Dedifferentiated amniotic fluid mesenchymal stem cell (primary cell): ENCODE results near the gene RGS1.

Experiments
- DNase-seq: peaks from one replicate; pipeline ENCODE4 v3.0.0-alpha.2; 2016; ENCODE audit errors: extremely low spot score

Gene RGS1

GRCh38 chr1:192581131-192581927 is 5.8 kb downstream of the RGS1 start:
- no peak for DNase-seq

GRCh38 chr1:192584866-192585265 is 9.3 kb downstream of the RGS1 start:
- DNase-seq: no peak

DNA sequence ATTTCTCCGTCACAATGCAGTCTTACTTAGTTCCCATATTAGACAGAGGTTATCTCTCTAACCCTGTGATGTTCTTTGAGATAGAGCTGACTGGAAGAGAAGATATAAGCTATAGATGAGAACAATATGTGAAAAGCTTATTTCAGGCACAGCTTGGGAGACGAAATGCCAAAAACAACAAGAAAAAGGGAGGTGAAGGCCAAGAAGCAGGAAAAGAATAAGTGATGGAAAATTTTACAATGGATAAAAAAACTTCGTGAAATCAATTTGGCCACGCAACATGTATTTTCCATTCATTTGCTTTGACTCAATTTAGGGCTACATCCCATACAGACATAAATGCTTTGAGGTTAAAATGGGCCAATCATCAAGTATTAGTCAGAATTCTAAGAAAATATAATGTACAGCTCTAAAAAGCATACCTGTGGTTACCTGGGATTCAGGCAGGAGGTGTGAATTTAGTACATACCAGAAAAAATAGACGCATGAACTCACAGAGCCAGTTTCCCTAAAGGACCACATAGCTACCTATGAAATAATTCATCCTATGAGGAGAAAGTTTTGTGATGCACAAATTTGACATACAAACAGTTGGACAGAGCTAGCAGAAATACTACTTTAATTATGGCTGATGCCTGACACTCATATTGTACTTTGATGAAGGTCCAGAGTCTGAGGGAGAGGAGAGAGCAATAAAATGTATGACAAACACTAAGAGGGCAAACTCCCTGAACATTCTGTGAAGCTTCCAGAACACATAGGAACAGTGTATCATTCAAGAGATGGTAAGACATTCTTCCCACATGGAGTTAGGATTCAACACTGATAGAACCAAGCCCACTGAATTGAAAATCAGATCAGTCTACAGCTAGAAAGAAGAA is 12.1 kb downstream of the RGS1 start:
- no peak for DNase-seq

- no peak for DNase-seq
These were observed 13.0 kb downstream of the RGS1 start for GRCh38 chr1:192588546-192588945.

GRCh38 chr1:192589813-192590212 is 14.2 kb downstream of the RGS1 start:
- DNase-seq: no peak

DNA sequence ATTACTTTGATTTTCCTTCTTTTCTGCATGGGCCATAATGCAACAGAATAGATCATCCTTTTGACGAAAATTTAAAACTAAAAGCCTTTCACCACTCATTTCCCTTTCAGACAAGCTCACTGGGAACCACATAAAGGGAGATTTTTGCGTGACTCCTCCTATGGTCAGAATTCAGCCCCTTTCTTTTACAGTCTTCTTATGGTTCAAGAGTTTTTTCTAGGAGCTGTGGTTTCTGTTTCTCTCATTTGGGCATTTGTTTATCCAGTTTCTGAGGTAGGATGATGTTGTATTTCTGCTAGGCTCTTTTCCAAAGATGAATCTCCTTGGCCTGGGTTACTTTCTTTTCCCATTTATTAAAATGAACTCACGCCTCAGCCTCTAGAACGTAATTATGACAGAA is 16.9 kb downstream of the RGS1 start:
- no peak for DNase-seq

- DNase-seq: no peak
These were observed 17.6 kb downstream of the RGS1 start for GRCh38 chr1:192592981-192593708.

GRCh38 chr1:192595299-192595698 is 19.7 kb downstream of the RGS1 start:
- DNase-seq: no peak

DNA sequence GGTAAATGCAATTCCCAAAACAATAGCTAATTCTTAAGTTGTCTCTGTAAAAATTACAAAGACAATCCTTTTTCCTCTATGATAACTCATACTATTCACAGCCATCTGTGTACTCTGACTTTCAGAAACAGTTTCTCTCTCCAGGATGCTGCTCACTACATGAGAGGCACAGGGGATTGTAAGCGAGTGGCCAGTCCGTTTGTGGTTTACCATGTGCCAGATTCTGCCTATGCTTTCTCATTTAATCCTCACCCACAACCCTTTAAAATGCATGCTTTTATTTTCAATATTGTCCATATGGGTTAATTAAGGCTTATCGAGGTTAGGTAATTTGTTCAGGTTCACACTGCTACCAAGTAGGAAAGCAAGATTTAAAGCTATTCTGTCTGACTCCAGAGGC is 23.0 kb downstream of the RGS1 start:
- no peak for DNase-seq

DNA sequence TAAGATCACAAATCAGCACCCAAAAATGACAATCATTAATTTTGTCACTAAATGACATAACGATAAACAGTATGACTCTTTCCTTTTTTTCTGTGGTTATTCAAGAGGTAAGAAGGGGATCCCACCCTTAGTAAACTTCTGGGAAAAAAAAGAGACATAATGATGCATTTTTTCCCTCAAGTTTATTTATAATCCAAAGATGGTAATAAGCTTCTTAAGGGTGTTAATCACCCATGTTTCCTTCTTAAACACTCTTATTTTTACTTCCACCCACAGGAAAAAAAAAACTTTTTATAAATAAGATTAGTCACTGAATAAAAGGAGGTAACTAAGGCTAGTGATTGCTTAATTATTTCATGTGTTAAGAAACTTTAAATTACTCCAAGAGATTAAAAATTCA is 24.7 kb downstream of the RGS1 start:
- DNase-seq: no peak

DNA sequence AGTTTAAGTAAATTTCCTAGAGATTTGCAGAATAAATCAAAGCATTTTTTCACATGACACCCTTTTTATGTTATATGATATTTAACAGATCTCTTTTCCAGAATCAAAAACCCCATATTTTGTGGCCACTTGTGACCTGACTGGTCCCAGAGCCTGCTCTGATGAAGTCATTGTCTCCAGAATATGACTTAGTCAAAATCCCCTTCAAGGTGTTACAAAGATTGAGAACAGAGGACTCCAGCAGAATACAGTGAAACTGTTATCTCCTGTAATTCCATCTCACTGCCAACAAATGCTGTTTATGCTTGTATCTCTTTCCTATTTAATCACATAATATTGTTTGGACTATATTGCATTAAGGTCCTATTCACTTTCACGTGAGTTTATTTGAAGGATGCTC is 25.6 kb downstream of the RGS1 start:
- DNase-seq: no peak

DNA sequence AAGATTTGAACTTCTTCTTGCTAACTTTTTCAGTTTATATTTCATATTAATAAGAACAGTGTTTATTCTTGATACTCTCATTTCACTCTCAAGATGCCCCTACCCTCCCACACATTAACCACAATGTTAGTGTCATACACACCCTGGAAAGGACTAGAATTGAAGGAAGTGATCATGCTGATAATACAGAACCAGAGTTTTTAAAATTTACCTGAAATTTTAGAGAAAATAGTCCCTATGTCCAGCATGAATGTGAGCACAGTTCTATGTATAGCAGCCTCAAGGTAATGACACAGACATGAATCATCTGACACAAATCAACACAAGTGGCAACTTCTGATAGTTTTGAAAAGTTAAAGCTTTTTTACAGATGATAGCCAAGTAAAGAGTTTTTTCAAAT is 26.0 kb downstream of the RGS1 start:
- no peak for DNase-seq

DNA sequence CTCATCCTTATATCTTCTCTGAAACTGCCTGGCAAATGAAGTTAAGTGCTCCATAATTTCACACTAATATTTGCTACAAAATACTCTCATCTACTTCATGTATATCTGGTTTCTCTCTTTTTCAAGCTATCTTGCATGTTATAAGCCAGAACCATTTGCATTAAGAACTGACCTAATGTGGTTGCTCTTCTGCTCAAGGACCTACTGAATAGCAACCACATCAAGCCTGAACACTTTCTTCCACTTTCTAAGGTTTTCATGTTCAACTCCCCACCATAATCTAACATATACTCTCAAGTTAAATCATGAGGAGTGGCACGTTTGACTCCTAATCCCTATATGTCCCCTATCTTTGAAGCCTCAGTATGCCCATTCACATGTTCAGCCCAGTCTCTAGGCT is 27.2 kb downstream of the RGS1 start:
- no peak for DNase-seq

DNA sequence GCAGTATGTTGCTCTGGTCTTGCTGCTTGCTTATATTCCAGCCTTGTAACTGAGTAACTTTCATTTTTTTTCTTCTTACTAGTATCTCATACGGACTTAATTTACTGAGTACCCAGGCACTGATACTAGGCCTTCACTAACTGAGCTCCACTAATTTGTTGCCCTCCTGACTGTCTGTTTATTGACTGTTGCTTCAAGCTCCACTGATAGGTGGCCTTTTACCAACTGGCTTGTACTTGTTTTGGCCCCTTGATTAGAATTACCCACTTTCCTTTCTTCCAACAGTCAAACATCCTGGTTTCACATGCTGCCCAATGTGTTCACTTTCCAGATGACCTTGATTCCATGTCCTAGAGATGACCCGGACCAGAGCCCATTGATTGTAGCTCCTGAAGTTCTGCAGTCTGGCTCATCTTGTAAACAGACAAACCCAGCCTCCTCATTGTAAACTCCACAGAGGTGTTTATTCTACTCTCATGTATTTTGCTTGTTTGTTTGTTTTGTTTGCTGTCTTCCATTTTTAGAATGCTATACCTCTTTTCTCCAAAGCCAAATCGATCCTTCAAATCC is 27.7 kb downstream of the RGS1 start:
- no peak for DNase-seq

DNA sequence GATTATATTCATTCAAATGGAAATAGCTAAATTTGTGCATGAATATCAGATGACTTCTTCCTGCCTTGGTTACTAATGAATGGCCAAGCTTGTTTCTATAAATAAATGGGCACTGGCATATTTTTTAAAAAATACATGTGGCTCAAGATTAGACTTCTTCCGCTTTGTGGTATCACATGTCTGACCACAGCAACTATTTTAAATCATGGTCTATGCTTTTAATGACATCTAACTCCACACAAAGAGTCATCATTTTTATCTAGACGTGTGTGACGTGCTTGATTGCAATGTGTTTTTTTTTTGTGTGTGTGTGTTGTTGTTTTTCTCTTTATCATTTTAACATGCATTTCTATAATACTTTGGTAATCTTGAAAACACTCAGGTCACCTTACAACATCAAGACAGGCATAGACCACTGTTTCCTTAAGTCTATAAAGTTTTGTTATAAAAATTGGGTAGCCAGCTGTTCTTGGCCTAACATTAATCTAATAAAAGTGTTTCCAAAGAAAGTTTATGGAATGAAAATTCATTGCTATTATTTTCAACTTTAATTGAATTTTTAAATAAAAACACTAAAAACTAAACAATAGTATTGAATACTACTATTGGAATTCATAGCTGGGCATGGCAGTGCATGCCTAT is 29.5 kb downstream of the RGS1 start:
- DNase-seq: no peak

GRCh38 chr1:192608671-192609070 is 33.1 kb downstream of the RGS1 start:
- DNase-seq: no peak

DNA sequence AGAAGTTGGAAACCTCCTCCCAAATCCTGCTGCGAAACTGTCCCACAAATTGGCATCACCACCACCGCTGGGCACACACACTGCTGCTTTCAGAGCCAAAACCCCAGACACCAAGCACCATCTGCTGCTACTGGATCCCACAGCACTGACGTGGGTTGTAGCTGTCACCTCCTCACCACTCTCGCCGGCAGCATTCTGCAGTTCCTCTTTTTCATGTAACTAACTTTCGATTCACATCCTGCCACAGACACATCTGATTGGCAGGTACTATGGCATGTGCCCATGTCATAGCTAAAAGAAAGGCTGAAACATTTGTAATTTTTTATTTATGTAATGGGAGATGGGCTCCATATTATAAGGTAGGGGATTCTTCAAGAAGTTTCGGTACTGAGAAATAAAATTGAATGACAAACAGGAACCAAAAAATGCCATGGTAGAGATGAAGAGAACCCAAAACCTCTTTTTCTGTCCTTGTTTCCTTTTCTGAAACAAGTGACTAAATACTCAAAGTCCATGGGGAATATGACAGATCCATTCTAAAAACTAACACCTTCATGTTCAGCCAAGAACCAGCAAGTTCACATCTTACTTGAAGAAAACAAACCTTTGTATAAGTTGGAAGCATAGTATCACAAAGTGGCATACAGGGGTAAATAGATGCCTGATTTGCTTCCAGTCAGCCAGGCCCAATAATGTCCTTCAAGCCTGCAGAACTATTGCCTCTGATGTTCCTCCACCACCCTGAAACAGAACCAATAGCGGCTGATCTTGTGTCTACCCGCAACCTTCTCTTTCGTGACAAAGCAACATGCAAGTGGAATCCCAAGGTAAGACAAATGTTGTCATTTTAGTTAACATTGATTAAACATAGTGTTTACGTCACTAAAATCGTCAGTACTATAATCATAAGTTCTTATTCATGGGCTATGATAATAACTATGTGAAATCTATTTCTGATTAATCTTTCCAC is 33.8 kb downstream of the RGS1 start:
- no peak for DNase-seq

DNA sequence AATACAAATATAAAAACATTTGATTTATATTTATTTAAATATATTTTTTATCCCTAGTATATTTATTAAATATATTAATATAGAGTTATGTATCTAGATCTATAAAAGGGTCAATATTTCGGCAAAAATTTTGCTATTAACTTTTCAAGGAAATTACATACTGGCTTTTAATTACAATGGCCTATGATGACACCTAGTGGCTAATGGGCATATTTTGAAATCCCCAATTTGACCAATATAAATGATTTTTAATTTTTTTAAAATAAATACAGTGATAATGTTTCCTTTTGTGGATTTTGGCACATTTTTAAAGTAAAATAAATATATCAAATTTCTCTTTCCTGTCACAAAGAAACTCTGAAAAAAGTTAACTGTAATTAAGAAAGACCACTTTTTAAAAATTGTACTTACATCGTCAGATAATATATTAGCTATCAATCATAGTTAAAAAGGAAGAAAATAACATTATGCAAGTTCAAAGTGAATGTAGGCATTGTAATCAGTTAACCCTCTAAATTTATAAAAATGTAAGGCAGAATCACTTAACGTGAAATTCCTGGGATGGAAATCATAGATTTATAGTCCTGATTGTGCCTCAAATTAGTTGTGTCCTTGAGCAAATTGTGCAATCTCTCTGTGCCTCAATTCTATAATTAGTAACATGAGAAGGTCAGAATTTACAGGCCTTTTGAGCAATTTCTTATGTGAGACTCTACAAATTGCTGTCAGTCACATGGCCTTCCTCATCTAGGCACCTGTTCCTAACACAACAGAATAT is 34.7 kb downstream of the RGS1 start:
- DNase-seq: peak; percentile 62

DNA sequence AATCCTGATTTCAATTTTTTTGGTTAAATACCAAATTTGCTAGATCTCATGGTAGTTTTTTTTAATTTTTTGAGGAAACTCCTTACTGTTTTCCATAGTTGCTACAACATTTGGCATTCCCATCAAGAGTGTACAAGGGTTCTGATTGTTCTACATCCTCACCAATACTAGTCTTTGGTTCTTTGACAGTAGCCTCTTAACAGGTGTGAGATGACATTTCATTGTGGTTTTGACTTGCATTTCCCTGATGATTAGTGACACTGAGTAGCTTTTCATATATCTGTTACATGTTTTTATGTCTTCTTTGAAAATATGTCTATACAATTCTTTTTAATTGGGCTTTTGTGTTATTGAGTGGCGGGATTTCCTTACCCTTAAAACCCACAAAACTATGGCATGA is 39.5 kb downstream of the RGS1 start:
- DNase-seq: no peak
